C4-2B (cell line): ENCODE measurements around the gene CCDC186.

Experiments used
- H3K27ac ChIP-seq: fragments of 450-650 bp; 2 replicates; pipeline ENCODE4 v1.5.1; 2017
- CTCF ChIP-seq: fragments of 450-650 bp; conservative IDR thresholded peaks from 2 replicates; pipeline ENCODE4 v1.5.1; 2017; ENCODE audit warnings: mild to moderate bottlenecking
- ZFX ChIP-seq: fragments of 450-650 bp; IDR thresholded peaks from 2 replicates; pipeline ENCODE4 v1.6.1; 2017

The CCDC186 gene

GRCh38 chr10:114173921-114174694 is at the start of gene CCDC186:
Gene CCDC186 (minus strand): TSS chr10:114174203. CDS start chr10:114163268, 10,935 bp downstream.
- peak within 1 kb of the TSS; percentile 92 for H3K27ac ChIP-seq
- TF ChIP-seq CTCF (no peak), ZFX (no peak)

- peak overlapping the region; percentile 46 for H3K27ac ChIP-seq
- no peak for TF ChIP-seq CTCF
- no peak for TF ChIP-seq ZFX
These were observed 49.1 kb upstream of the CCDC186 start for GRCh38 chr10:114223066-114223465.

- H3K27ac ChIP-seq, result no peak overlapping the region
These were observed 47.2 kb upstream of the CCDC186 start for GRCh38 chr10:114221235-114221634.

GRCh38 chr10:114220281-114220680 is 46.3 kb upstream of the CCDC186 start:
- H3K27ac ChIP-seq, result no peak overlapping the region
- TF ChIP-seq ZFX (no peak), CTCF (no peak)

More at GRCh38 chr10:114221235-114221634, 47.2 kb upstream of the CCDC186 start:
- TF ChIP-seq ZFX (no peak), CTCF (no peak)

- H3K27ac ChIP-seq, result no peak overlapping the region
- TF ChIP-seq ZFX (no peak), CTCF (no peak)
These were observed 41.0 kb upstream of the CCDC186 start for GRCh38 chr10:114215033-114215432.

GRCh38 chr10:114212153-114212552 is 38.1 kb upstream of the CCDC186 start:
- H3K27ac ChIP-seq, result no peak overlapping the region
- TF ChIP-seq ZFX, result no peak
- no peak for TF ChIP-seq CTCF

- TF ChIP-seq CTCF (no peak), ZFX (no peak)
- peak overlapping the region; percentile 57 for H3K27ac ChIP-seq
These were observed 34.3 kb upstream of the CCDC186 start for GRCh38 chr10:114208351-114208750.
